ENCODE data around the gene CAPN6.
A peak's percentile ranks its signal among the peaks of the same experiment; 100 is the strongest.

CAPN6 gene, protein sequence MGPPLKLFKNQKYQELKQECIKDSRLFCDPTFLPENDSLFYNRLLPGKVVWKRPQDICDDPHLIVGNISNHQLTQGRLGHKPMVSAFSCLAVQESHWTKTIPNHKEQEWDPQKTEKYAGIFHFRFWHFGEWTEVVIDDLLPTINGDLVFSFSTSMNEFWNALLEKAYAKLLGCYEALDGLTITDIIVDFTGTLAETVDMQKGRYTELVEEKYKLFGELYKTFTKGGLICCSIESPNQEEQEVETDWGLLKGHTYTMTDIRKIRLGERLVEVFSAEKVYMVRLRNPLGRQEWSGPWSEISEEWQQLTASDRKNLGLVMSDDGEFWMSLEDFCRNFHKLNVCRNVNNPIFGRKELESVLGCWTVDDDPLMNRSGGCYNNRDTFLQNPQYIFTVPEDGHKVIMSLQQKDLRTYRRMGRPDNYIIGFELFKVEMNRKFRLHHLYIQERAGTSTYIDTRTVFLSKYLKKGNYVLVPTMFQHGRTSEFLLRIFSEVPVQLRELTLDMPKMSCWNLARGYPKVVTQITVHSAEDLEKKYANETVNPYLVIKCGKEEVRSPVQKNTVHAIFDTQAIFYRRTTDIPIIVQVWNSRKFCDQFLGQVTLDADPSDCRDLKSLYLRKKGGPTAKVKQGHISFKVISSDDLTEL

GRCh38 chrX:111270339-111270738 lies at the start of gene CAPN6:
Gene CAPN6, minus strand, starts transcription at chrX:111270483. Its CDS starts 6,547 bp downstream, at chrX:111263936.
- no peak for DNase-seq

GRCh38 chrX:111319451-111319850 lies 49.2 kb upstream of the CAPN6 start:
- no peak for DNase-seq

- DNase-seq: no peak
Observed at GRCh38 chrX:111318901-111319300, 48.6 kb upstream of the CAPN6 start.

- no peak for DNase-seq
Observed at GRCh38 chrX:111309083-111309482, 38.8 kb upstream of the CAPN6 start.

DNA sequence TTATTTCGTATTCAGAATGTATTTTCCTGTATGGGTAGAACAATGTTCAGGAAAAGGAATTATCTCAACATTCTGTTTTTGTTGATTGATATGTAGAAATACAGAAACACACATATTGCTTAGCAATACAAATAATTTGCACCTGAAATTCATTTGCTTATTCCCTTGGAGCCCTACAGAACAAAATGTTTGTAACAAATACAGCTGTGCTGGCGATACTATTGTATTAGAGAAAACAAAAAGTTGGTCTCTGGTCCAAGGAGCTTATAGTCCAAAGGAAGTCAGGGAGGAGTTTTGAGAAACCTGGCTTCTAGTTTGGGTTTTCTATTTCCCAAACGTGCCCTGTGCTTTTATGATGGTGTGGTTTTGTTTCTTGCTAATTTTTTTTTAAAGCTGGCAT lies 37.8 kb upstream of the CAPN6 start:
- DNase-seq: no peak

DNA sequence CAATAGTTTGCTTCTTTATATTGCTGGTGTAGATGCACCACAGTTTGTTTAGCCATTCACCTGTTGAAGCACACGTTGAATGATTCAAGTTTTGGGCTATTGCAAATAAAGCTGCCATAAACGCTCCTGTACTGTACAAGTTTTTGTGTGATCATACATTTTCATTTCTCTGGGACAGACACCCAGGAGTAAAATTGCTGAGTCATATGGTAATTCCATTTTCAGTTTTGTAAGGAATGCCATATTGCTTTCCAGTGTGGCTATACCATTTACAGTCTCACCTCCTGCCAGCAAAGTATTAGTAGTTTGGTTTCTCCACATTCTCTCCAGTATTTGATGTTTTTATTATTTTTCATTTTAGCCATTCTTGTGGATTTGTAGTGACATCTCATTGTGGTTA lies 32.0 kb upstream of the CAPN6 start:
- DNase-seq: no peak

DNA sequence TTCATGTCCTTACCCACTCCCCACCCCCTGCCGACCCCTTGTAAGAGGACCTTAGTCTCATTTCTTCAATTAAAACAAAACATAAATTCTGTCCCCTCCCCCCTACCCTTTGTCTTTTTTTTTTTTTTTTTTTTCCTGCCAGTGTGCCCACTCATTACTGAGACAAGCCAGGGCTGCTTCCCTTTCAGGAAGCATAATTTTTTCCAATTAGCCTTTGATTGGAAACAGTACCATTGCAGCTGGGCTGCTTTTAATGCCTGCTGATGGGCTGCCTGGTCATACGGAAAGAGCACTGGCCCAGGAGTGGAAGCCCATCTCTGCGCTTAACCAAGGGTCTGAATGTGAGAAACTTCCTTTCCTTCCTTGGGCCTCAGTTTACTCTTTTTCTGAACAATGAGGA lies 18.6 kb upstream of the CAPN6 start:
- no peak for DNase-seq

GRCh38 chrX:111284631-111285293 lies 14.5 kb upstream of the CAPN6 start:
- DNase-seq: no peak

DNA sequence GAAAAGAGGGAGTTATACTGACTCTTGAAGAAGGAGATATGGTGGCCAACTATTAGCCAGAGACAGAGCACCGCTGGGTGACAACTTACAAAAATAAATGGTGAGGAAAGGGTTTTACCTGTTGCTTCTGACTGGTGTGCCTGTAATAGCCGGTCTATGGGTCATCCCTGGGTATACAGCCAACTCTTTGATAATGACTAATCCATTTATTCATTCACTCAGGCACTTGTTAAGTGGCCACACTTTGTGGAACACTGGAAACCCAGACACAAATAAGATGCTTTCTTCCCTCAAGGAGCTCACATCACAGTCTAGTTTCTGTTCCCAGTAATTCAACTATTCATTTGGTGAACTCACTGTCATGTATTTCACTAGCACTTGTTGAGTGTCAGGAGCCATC lies 13.2 kb upstream of the CAPN6 start:
- no peak for DNase-seq

- no peak for DNase-seq
Observed at GRCh38 chrX:111282991-111283390, 12.7 kb upstream of the CAPN6 start.

DNA sequence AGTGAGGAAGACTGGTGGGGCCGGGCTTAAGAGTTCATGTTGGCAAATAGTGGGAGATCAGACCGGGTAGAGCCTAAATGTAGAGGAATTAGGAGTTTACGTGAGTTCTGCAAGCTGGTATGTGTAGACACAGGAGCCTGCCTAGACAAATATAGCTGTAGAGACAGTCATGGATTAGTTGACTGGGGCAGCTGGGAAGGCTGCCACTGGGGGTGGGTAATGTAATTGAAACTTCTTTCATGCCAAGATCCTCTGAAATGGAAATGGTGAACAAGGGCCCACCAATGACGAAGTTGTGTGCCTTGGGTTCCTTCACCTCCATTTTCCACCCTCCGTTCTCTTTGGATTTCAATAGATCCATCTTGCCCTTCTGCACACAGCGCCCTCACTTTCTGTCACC lies 11.9 kb upstream of the CAPN6 start:
- no peak for DNase-seq

GRCh38 chrX:111268506-111268905 lies 1.8 kb downstream of the CAPN6 start:
- no peak for DNase-seq

- no peak for DNase-seq
Observed at GRCh38 chrX:111265486-111265885, 4.8 kb downstream of the CAPN6 start.

DNA sequence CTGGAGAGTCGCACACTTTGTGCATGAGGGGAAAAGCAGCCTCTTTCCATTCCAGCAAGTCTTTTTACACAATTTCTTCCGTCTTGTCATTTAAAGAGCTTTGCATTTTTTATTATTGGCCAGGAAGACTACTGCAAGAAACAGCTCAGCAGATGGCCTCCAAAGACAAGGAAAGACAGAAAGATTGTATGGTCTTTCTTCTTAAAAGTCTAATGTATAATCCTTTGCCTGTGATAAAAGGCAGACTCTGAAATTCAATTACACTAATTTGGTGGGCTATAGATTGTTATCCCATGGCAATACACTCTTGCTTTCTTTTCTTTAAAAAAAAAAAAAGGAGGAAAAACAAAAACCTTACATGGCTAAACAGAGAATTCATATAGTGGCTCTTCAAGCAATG lies 5.9 kb downstream of the CAPN6 start:
- DNase-seq: no peak

DNA sequence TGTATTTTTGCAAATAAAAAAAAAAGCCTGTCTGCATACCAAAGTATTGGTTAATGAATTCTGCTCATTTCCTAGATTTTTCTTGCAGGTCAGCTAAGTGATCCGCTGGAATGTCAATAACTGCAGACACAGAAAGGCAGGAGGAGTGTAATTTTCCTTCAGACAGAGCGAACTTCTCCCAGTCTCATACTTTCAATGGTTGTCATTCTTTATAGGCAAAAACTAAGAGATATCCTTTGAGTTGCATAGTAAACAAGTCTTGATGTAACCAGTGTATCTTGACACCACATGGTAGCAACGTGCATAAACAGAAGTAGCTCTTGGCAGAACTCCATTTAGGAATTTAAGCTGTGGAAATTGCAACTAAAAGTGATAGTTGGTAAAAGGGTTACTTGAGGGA lies 8.2 kb downstream of the CAPN6 start:
- DNase-seq: no peak

DNA sequence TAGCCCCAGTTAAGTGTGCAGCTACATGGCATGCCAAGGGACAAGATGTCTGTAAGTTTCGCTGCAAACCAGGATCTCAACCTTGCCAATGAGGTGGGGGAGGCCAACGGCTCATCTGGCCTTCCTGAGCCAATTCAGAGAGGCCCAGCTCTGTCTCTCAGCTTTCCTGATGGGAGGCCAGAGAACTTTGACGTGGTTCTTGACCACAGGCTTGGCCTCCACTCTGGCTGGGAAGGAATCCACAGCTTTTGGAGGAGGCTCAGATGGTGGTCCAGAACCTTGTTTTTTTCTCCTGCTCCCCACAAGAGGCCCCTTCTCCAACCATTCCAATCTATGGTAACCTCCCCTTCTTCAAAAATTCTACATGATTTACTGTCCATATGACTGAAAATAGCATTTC lies 9.8 kb downstream of the CAPN6 start:
- no peak for DNase-seq

GRCh38 chrX:111259559-111259958 lies 10.7 kb downstream of the CAPN6 start:
- no peak for DNase-seq

DNA sequence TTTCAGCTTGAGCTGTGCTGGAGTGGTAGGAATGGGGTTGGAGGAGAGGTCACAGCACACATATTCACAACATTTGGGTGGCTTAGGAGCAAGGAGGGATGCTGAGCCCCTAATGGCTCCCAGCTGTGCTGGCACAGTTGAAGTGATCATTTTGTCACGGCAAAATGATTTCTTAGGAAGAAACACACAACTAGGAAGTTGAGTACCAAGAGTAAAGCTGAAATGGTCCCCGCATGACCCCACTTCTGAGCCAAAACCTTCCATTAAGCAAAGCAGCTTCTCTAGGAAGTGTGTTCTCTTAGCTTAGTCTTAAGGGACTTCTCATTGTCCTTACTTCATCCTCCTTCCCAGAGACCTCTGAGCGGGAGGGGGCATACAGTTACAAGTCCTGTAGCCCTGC lies 12.6 kb downstream of the CAPN6 start:
- no peak for DNase-seq

- DNase-seq: no peak
Observed at GRCh38 chrX:111254896-111255693, 15.2 kb downstream of the CAPN6 start.

GRCh38 chrX:111244235-111244750 lies 26.0 kb downstream of the CAPN6 start:
- DNase-seq: peak; percentile 4

GRCh38 chrX:111216293-111216801 lies 53.9 kb downstream of the CAPN6 start:
- DNase-seq: no peak

- DNase-seq: no peak
Observed at GRCh38 chrX:111207851-111208250, 62.4 kb downstream of the CAPN6 start.

GRCh38 chrX:111200327-111200726 lies 70.0 kb downstream of the CAPN6 start:
- no peak for DNase-seq
